Stimulated activated CD8-positive, alpha-beta memory T cell treated with anti-CD3 and anti-CD28 coated beads, Interleukin-15, amount 100 ng/mL, for 48 hours (primary cell): ENCODE results near the gene AIFM1.
"Not testable (repeated sequence)": the region's sequence is repeated elsewhere in the genome, so short reads cannot be mapped to it uniquely, and the experiment has no call there.

Experiments
- DNase-seq, 2 donors: peaks; one replicate each; pipeline ENCODE4 v3.0.0-alpha.2; 2020; ENCODE audit warnings: low read depth in 2 of 2

The AIFM1 gene

DNA sequence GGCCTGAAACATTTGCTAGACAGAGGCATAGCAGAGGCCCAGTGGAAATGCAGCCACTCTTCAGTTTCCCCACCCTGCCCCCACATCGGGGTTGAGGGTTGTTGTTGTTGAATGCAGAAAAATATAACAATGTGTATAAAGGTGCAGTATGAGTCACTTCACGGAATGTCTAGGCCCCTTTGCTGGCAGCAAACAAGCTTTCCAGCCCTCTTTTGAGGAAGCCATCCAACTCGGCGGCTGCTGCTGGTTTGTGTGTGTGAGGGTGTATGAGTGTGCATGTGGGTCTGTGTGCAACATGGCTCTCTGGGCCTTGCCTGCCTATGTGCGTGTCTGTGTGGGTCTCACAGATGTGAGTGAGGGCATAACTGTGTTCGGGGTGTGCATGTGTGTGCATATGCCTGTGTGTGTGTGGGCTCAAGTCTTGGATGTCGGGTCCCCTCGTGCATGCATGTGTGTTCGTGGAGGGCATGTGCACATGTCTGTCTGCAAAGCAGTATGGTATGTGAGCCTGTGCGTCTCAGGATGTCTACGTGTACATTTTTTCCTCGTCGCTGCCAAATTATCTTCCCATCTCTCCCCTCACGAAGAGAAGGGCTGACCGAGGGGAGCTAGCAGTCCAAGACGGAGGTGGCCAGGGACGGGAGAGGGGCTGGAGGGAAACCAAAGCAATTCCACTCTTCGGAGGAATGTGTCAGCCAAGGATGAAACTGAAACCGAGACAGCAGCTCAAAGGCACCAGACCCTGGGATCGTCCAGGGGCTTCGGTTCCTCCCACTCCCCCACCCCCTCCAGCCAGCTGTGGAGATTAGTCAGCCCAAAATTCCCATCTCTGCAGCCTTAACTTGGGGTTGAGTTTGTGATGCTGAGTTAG, 47.0 kb downstream of the AIFM1 start:
- no peak for DNase-seq

DNA sequence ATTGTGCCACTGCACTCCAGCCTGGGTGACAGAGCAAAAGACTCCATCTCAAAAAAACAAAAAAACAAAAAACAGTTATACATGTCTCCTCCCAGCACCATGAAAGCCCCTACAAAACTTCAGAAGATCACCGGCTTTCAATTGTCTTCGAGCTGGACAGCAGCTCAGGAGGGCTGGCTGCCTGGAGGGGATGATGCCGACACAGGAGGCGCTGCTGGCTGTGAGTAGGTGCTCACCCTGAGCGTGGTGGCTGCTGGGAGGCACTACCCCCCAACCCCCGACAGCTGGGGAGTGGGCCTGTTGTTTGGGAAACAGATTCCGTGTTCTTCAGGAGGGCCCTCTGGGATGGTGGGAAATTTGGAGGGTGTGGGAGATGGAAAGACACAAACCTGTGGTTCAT, 48.5 kb downstream of the AIFM1 start:
- no peak for DNase-seq

DNA sequence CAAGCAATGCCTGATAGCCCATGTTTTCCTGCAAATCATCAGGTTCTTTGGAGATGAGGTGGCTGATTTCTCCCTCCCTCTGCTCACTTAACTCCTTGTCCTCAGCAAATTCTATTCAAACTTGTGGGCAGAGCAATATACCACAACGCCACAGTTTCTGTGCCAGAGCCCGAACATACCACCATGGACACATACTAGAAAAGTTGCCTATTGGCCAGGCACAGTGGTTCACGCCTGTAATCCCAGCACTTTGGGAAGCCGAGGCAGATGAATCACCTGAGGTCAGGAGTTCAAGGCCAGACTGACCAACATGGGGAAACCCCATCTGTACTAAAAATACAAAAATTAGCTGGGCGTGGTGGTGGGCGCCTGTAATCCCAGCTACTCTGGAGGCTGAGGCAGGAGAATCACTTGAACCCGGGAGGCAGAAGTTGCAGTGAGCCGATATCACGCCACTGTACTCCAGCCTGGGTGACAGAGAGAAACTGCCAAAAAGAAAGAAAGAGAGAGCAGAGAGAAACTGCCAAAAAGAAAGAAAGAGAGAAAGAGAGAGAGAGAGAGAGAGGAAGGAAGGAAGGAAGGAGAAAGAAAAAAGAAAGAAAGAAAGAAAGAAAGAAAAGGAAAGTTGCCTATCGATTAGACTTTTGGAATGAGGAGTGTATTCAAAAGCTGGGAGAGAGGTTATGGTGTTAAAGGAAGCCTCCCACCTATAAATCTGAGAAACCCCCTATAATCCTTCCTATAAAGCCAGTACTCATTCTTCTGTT, 50.3 kb downstream of the AIFM1 start:
- DNase-seq: not testable (repeated sequence)

DNA sequence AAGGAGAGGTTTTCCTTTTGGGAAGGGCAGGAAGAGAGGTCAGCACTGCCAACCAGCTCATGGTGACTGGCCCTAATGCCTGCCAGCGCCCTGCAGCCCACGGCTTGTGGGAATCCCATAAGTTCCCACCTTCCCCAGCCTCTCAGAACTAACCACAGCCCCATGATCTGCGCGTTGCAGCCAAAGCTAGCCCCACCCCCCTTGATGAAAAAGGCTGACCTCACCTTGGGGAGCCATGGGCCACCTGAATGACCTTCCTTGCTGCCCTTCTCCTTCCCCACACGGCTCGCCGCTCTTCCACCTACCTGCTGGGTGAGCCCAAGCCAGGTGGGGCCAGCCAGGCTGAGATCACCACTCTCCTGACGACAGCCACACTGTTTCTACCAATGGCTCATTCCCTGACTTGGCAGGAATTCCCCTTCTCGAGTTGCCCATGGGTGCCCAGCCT, 51.5 kb downstream of the AIFM1 start:
- no peak for DNase-seq

DNA sequence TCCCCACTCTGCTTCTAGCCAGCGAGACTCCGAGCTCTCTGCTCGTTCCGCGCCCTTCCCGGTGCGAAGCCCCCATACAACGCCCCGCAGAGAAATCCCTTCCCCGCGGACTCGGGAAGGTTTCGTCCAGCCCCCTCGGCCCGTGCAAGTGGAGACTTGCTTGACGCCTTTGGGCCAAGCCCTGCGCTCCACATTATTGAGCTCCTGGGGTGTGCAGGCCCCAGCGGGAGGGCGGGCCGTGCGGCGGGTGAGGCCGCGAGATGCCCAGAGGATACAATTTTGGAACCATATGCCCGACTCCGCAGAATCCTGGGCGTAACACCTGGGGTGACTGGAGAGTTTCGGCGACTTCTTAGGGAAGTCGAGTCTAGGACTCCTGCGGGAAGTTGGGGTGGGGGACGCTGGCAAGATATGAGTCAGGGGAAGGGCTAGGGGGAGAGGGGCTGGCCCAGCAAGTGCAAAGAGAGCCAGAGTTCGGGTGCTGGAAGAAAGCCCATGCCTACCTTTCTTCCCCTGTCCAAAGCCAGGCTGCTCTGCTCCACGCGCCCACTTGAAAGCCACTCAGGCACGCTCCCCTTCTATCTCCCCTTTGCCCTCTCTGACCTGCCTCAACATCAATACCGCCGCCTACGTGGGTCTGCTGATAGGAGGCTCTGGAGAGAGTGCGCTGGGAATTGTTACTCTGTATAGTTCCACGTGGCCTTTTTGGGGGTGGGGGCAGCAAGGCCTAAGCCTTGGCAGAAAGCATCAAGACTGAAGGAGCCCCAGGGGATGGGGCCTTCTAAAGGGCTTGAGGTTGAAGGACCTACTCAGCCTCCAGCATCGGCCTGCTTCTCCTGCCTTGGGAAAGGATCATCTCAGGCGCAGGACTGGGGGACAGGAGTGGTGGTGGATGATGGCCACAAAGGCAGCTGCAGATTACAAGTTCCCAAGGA, 54.2 kb downstream of the AIFM1 start:
- DNase-seq: no peak

DNA sequence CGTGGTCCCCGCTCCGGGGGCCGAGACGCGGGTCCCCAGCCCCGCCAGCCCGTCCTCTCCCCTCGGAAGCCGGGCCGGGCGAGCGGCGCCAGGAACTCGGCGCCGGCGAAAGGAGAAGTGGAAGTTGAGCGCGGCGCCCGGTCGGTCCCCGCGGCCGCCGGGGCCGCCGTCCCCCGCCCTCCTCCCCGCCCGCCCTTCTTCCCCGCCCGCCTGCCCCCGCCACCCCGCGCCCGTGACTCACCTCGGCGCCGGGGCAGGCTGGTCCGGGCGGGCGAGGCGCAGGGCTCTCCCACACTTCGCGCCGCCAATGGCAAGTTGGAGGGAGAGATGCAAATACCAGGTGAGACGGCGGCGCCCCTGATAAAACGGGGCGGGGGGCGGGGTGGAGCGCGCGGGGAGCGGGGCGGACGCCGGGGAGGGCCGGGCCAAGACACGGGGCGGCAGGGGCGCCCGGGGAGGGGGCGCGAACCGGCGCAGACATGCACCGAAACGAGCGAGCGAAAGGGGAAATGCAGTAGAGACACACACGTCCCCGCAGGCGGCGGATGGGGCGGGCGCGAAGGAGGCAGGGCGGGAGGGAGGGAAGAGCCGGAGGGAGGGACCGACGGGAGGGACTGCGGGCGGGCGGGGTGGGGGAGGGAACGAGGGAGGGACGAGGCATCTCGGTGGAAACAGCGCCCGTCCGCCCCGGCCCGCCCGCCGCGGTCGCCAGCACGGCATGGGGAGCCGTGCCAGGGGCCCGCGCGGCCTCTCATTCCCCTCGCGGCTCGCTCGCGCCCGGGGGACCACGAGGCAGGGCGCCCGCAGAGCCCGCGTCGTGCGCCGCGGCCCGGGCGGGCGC, 55.0 kb downstream of the AIFM1 start, which contains the start of gene ELF4:
Gene ELF4 (minus strand): TSS at position 119 of the 841 bp plus-strand sequence. CDS start 29,167 bp downstream, outside the sequence.
- no peak for DNase-seq

DNA sequence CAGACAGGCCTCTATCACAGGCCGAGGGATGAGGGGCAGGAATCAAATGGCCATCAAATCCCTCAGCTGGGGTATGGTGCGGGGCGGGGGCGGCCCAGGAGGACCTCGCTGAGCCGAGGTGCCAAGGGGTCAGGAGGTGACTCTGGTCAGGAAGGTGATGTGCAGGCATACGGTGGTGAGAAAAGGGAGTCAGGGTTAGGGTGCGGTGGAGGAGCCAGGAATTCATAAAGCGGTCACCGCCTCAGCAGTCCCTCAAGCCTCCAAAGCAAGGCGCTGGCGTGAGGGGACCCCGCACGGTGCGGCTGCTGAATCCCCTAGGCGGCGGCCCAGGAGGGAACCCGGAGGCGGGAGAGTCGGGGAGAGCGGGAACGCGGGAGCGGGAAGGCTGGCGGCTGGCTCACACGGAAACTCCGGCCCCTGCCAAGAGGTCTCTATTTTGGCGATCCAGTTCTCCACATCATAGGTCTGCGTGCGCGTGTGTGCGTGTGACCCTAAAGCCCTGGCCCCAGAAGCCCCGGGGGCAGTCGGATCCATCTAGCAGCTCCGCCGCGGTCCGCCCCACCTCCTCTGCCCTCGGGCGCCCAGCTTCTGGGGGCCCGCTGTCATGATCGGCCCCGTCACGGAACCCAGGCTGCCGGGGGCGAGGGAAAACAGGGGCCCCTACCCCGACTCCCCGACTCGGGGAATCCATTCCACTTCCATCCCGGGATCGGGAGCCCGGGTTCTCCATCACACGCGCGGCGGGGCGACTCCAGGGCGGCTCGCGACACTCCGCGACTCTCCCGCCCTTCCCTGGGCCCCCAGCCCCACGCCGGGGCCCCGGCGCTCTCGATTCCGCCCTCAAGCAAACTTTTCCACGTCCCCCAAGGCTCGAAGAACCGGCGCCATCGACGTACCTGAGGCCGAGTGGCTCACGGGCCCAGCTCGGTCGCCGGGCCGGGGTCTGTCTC, 55.9 kb downstream of the AIFM1 start:
- no peak for DNase-seq

DNA sequence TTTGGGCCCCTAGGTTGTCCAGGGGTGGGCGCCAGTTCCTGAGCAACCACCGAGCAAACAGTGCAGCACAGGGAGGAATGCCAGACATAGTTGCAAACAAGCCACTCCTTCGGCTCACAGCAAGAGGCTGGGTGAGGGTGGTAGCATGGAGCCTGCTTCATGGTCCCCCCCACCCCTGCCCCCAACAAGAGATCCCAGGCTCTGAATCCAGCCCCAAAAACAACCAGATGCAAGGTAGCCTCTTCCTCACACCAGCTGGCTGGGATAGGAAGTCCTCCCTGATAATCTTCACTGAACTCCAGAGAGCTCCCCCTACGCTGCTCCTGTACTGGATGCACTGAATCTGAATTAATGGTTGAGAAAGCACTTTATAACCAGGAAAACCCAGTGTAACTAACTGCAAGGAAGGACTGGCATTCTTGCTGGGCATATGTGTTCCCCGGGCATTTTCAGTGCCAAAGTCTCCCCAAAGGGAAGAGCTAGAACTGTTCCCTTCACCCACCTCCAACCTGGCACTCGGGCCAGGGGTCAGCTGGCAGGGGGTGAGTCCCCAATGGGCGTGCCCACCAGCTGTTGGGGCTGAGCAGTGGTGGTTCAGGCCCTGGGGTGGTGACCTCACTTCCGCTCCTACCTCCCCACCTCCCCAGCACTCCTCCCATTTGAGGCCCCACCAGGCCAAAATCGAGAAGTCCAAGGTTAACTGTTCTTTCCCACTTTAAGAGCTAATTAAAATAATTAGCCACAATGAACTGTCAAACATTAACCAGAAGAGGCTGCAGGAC, 56.8 kb downstream of the AIFM1 start:
- no peak for DNase-seq

DNA sequence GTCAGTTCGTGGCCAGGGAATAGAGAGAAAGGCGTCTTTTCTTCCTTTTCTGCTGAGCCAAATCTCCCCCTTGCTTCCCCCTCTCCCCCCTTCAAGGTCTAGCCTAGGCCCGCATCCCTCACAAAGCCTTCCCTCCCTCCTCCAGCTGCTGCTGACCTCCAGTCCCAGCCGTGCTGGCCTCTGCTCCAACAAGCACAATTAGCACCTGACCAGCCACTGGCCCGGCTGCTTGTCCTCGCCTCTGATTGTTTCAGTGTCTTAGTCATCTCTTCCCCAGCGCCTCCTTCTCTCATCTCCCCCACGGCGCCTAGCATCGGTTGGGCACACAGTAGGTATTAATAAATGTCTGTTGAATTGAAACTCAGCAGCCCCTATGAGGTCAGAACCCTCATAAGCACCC, 59.6 kb downstream of the AIFM1 start:
- no peak for DNase-seq

DNA sequence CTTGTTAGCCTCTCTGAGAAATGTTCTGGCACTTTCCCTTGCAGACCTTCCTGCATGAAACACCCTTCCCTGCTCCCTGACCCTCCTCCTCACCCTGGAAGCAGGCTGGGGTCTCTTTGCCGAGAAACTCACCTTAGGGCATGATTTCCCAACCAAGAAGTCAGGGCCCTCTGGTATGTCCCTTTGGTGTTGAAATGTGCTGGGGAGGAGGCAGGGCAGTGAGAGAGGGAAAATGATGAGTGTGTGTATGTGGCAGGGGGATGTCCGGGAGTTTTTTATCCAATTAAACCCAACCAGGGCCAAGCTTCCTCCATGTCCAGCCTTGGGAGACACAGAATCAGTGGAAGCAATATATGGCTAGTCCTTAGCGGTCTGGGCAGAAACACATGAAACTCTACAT, 60.4 kb downstream of the AIFM1 start:
- no peak for DNase-seq

DNA sequence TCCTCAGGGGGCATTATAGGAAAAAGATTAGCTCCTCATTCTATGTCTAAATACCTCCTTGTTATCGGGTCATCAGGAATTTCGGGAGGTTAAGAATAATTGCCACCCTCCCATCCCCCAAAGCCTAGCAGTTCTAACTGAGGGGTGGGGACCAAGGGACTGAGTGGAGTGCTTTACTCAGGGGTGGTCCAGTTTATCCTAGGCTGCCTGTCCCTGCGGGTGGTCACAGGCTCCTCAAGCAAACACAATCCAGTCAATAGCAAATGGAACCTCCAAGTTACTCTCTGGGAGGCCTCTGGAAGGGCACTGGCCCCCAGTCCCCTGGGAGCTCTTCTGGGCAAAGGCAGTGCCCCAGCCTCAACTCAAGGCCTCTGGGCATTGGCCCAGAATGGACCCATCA, 62.0 kb downstream of the AIFM1 start:
- DNase-seq: no peak

DNA sequence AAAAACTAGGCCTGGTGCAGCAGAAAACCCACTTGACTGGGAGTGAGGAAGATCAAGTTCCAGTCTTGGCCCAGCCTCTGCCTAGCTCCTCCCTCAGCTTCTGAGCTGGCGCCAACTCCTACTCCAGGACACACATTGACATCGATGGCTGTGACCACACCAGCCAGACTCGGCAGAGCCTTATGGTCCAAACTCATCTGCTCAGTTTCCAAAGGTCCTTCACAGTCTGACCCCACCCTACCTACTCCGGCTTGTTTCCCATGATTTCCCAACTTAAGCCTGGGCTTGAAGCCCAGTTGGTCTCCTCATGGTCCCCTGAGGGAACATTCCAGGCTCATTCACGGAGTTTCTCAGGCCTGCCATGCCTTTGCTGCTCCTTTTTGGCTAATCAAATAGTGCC, 65.5 kb downstream of the AIFM1 start:
- DNase-seq: no peak

DNA sequence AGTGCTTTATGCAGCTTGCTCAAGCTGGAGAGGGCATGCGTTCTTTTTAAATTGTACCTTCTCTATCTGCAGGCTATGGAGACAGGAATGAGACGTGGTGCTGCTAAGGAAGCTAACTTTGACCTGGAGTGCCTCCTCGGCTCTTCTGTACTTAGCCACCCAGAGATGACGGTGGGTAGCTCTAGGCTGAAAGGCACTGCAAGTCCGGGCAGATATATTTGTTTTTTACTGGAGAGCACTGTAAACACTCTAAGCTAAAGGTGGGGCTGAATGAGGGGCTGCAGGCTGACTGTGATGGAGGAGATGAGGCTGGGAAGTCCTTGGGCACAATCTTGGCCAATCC, 67.5 kb downstream of the AIFM1 start:
- DNase-seq: no peak

DNA sequence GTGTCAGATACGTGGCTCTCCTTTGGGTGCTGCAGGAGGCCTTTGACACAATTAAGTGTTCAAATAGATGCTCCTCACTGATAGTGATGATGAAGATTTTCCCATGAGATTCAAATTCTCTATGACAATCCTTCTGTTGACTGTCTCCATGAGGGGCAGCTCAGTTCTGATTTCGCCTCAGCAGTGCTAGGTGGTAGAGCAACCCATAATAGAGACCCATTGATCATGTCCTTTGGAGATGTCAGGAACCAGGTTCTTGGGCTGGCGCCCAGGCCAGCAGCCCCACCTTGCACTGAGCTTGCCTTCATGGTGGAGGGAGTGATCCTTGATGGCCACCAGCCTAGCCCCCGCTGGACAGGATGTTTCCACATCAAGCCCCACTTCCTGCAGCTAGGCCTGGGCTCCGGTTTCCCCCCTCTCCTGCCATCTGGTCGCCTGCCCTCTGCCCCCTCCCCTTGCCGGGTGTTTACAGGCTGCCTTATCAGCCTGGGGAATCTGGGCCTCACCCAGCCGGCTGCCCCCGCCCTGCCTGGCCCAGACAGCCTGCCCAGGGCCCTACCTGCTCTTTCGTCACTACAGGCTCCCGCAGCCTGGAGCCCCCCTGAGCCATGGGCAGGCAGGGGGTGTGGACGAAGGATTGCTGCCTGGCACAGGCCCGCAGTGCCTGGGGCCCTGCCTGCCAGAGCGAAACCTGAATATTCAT, 68.0 kb downstream of the AIFM1 start:
- no peak for DNase-seq

DNA sequence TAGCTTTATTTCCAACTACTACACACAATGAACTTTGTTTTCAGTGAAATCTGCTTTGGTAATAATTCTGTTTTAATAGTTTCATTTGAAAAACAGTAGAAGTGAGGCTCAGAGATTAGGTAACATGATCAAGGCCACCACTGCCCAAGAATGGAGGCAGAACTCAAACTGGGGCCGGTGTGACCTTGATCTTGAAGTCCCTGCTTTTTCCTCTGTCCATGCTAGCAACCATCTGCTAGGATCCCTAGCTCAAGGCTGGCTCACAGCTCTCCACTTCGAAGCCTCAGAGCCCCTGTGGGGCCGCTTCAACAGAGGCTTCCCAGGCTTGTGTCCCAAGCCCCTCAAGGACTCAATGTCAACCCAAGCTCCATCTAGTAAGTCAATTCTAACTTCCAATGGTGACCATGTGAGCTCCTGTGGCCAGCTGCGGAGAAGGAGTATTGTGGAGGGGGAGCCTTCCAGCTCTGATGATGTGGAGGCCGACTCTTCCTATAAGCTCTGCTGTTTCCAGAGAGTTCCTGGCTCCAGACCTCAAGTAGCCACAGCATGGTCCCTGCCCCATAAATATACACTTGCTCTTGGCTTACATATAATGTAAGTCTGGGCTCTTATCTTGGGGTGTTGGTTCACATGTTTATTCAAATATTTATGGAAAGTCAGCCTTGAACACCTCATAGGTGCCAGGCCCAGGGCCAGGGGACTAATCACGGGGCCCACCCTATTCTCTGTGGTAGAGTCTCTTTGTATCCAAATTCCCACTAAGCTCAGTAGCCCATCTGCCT, 70.2 kb downstream of the AIFM1 start:
- no peak for DNase-seq

DNA sequence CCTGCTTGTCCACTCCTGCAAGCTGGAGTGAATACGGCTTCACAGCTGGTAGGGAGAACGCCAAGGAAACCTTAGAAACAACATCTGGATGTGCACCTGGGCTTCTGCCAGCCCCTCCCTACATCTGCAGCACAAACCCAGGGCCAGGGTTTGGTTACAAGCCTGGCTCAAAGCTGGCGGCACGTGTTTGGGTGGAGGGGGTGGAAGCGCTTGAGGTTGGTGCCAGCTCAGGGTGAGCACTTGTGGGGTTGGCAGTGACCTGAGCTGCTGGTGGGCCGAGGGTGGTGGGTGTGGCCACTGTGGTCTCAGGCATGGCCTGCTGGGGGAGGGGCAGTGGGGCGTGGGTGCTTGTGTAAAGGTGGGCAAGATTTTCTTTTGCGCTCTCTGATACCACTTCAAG, 70.9 kb downstream of the AIFM1 start:
- no peak for DNase-seq

DNA sequence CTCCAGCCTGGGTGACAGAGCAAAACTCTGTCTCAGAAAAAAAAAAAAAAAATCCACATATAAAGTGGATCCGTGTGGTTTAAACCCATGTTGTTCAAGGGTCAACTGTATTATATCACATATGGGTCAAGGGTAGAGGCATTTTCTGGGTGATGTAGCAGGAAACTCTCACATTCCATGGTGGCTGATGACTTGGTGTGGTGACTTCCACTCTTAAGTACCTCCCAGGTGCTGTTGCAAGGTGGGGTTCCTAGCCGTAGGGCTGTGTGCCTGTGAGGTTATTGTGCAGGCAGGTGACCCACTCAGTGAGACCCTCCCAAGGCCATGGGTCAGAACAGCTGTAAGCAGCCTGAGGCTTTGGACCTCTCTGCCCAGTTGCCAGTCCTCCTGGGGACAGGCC, 72.4 kb downstream of the AIFM1 start:
- no peak for DNase-seq
